Stimulated activated CD8-positive, alpha-beta memory T cell treated with anti-CD3 and anti-CD28 coated beads, Interleukin-2, amount 100 ng/mL, for 1 hour (primary cell): Measurements from ENCODE around the gene MAP2K2.
"Not testable (repeated sequence)": the region's sequence is repeated elsewhere in the genome, so short reads cannot be mapped to it uniquely, and the experiment has no call there.

Experiments
- DNase-seq, 2 donors: peaks; one replicate each; pipeline ENCODE4 v3.0.0-alpha.2; 2020; ENCODE audit warnings: low read depth in 2 of 2

Gene MAP2K2

DNA sequence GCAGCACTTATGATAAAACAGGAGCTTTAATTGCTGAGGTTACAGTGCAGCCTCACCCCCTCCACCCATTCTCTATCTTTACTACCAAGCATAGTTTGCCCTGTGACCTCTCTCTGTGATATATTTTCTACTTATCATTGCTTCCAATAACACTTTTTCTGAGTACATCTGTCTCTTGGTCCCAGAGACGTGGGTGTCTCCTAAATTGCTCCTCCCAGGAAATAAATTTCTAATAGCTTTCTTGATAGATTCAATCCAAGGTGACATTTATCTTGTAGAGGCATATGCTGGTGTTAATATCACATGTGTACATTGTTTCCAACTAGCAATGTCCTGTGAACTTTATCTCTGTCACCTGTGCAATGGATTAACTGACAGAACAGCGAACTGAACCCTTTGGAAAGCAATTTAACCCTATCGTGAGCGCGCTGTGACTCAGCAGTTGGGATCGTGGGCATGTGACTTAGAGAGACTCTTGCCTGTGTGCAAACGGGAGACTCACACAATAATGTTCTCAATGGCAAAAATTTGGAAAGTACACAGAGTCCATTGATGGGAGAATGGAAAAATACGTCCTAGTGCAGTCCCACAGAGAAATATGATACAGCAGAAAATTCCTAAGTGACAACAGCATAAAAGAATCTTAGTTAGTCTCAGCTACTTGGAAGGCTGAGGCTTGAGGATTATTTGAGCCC lies 7.0 kb upstream of the MAP2K2 start:
- DNase-seq: no peak

DNA sequence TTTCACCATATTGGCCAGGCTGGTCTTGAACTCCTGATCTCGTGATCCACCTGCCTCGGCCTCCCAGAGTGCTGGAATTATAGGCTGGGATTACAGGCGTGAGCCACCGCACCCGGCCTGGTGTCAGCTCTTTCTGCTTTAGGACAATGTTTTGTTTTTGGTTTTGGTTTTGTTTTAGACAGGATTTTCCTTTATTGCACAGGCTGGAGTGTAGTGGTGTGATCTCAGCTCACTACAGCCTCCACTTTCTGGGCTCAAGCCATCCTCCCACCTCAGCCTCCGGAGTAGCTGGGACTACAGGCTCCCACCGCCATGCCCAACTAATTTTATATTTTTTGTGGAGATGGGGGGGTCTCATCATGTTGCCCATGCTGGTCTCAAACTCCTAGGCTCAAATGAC lies 5.1 kb upstream of the MAP2K2 start:
- not testable (repeated sequence) for DNase-seq

DNA sequence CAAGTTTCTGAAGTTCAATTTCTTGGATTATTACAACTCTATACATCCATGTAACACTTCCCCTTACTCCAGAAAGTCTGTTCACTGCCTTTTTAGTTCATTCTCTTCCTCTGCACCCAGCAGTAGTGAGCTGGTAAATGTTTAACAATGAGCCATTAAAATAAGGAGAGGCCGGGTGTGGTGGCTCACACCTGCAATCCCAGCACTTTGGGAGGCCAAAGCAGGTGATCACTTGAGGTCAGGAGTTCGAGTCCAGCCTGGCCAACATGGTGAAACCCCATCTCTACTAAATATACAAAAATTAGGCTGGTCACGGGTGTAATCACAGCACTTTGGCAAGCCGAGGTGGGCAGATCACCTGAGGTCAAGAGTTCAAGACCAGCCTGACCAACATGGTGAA lies 3.4 kb upstream of the MAP2K2 start:
- DNase-seq: not testable (repeated sequence)

DNA sequence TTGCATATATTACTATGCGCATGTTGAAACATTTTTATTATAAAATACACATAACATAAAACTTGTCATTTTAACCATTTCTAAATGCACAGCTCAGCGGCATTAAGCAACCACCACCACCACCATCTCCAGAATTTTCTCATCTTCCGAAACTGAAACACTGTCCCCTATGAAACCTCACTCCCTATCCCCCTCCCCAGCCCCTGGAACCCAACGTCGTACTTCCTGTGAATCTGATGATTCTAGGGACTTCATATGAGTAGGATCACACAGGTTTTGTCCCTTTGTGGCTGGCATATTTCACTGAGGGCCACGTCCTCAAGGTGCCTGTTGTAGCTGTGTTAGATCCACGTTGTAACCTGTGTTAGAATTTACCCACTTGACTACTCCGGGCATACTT lies 716 bp upstream of the MAP2K2 start:
- DNase-seq: no peak

DNA sequence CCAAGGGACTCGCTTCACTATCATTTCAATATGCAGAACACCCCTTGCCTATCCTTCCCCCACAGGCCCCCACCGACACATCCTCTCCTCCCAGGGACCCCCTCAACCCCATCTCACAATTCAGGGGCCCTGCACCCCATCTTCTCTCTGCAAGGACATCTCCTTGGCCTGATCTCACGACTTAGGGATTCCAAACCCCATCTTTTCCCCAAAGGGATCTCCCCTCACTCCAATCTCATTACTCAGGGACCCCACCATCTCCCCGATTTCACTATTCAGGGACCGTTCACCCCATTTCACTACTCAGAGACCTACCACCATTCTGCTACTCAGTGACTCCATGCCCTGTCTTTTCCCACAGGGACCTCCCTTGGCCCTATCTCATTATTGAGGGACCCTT lies 1.4 kb downstream of the MAP2K2 start:
- DNase-seq: no peak

DNA sequence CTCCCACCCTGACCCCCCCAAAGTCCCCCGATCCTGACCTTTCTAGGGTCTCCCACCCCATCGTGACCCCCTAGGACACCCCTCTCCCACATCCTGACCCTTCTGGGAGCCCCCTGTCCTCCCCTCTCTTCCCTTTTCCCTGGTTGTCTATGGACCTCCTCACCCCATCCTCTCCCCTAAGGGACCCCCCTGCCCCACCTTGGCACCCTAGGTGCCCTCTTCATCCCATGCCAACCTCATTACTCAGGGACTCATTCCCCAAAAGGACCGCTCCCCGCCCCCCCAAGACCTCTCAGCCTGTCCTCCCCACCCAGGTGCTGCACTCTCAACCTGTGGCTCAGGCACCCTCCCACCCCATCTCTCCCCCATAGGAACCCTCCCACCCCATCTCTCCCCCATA lies 2.1 kb downstream of the MAP2K2 start:
- no peak for DNase-seq

DNA sequence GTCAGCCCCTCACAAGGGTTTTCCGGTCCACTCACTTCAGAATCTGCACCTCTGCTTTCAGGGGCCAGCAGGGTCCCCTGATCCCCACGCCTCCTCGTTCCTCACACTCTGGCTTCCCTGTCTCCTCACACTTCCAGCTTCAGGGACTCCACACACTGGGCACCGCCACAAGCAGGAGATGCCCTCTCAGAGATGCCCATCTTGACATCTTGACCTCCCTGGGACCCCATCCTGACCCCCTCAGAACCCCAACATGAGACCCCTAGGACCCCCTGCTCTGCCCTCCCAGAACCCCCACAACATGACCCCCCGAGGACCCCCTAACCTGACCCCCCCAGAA lies 2.7 kb downstream of the MAP2K2 start:
- DNase-seq: no peak

DNA sequence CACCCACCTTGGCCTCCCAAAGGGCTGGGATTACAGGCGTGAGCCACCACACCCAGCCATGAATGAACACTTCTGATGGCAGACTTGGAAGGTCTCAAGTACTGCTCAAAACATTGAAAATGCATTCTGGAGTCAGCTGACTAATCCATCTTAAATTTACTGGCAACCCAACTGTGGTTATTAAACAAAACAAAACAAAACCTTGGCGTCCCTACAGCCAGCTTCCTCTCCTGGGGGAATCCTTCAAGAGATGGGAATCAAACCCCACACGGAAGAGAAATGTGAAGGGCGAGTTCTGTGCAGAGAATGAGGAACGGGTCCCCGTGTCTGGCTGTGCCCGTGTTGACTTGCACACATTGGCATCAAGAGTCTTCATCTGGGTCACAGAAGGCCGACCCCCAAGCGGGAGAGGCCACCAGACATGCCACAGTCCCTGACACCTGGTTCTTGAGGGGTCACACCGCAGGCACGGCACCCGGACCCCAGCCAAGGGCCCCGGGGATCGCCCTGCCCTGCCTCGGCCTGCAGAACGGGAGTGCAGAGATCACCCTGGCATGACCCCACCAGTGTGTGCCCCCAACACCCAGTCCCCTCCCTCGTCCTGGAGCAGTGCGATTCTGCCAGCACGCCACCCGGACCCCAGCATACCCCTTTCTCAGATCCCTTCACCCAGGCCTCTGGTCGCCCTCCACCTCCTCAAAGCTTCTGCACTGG lies 3.2 kb downstream of the MAP2K2 start:
- DNase-seq: no peak

DNA sequence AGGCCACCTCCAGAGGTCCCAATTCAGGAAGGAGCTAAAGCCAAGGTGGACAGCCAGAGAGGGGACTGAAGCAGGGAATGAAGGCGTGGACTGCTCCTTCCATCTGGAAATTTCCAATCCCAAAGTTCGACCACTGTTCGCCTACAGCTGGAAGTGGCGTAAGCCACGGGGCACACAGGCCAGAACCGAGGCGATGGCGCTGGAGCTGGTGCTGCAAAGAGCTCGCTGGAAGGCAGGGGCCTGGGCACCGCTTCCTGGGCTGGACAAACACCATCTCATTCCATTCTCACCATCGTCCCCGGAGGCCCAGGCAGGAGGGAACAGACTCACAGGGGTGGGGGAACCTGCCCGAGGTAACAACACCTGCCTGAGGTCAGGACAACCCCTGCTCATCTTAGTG lies 4.2 kb downstream of the MAP2K2 start:
- DNase-seq: no peak

DNA sequence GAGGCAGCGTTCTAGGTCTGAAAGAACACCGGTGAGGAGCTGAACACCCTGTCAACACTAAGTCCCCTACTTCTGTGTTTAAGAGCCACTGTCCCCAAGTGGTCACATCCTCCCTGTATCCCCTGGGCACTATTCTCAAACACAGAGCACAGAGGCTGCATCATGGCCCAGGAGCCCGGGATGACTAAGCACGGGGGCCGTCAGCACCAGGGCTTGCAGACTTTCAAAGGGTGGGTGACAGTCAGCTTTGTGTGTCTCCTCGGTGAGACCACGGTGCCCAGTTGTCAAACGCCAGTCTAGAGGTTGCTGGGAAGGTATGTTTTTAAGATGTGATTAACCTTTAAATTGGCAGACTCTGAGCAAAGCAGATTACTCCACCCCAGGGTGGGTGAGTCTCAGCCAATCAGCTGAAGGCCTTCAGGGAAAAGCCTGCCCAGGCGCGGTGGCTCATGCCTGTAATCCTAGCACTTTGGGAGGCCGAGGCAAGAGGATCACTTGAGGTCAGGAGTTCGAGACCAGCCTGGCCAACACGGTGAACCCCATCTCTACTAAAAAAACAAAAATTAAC lies 8.0 kb downstream of the MAP2K2 start:
- DNase-seq: no peak

DNA sequence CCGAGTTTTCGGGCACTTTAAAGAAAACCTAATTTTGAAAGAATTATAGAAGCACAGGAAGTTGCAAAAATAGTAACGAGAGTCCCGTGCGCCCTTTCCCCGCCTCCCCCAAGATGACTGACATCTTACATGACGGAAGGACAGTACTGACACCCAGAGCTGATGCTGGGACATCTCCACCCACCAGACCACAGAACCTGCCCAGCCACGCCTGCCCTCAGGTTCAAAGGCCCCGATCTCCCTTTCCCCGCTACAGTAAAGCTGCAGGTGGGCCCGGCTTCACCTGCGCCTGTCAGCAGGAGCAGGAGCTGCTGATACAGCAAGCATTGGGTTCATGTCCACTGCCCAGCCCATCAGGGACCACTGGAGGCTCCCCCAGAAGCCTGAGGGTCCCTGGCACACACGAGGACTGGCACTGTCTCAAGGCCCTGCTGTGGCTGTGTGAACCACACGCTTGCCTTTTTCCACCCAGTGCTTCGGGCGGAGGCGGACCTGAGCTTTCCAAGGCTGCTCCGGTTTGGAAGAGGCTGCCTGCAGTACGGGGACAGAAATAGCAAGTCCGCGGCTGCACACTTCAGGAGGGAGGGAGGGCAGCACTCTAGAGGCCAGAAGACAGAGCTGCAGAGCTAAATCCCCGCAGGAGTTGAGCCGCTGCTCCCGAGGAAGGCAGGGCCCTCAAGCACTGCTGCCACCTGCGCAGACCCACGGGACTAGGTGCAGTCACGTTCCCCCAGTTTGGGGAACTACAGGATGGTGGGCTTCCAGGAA lies 8.7 kb downstream of the MAP2K2 start:
- peak; percentile 34 to 43 for DNase-seq

DNA sequence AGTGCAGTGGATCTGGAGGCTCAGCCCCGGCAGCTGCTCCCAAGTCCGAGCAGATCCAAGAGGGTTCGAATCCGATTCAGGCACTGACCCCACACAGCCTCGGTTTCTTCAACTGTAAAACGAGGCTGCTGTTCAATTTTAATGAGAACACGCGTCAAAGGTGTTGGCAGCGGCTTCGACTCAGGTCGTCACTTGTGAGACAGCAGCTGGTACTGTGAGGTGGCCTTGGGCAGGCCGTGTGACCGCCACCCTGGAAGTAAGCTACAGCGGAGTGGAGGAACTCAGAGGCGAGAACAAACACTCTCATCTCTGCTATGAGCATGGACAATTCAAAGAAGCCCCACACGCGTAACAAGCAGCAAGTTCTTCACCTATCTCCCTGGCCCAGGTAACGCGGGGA lies 9.7 kb downstream of the MAP2K2 start:
- no peak for DNase-seq

DNA sequence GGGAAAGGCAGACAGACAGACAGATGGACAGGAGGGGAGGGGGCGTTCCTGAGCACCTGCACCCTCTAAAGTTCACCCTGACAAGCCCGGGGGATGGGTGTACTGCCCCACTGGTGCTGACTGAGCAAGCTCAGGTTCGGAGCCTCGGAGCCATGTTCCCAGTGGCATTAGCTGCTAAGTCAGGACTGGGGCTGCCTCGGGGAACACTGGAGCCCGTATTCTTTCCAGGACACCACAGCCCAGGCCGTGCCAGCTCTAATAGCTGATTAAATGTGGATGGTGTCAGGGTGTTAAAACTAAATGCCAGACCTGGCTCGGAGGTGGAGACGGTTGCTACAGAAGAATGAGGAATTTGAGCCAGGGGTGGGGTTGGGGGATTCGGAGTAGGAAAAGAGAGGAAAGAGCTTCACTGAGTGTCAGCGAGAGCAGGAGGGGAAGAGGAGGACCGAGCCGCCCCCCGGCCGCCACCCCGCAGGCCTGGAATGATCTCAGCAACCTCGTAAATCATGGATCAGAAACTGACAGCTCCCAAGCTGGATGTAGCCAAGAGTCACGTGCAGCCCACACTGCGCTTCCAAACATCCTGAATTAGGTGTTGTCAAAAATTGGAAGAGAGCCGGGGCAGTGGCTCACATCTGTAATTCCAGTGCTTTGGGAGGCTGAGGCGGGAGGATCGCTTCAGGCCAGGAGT lies 10.4 kb downstream of the MAP2K2 start:
- DNase-seq: no peak

DNA sequence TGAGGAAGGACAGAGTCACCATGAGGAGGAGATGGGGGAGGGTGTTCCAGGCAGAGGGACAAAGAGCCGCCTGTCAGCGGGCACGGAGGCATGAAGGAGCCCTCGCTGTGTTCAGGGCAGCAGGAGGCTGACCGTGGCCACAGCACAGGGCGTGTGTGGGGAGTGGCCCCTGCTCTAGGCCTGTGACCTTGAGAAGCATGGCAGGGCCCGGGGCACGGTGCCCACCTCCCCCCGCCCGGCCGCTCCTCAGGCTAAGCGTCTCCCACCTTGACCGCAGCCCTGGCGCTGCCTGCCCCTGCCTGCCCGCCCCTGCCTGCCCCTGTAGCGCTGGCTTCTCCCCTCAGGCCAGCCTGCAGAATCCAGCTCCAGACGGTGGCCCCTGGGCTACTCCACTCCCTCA lies 11.6 kb downstream of the MAP2K2 start:
- no peak for DNase-seq

DNA sequence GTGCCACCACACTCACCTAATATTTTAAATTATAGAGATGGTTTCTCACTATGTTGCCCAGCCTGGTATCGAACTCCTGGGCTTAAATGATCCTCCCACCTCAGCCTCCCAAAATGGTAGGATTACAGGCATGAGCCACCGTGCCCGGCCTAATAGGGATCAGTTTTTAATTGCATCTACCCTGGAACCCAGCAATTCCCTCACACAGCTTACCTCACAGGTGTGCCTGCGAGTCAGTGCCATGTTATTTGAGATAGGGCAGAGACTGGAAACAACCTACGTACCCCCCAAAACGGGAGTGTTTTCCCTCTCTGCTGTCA lies 14.3 kb downstream of the MAP2K2 start:
- DNase-seq: no peak

DNA sequence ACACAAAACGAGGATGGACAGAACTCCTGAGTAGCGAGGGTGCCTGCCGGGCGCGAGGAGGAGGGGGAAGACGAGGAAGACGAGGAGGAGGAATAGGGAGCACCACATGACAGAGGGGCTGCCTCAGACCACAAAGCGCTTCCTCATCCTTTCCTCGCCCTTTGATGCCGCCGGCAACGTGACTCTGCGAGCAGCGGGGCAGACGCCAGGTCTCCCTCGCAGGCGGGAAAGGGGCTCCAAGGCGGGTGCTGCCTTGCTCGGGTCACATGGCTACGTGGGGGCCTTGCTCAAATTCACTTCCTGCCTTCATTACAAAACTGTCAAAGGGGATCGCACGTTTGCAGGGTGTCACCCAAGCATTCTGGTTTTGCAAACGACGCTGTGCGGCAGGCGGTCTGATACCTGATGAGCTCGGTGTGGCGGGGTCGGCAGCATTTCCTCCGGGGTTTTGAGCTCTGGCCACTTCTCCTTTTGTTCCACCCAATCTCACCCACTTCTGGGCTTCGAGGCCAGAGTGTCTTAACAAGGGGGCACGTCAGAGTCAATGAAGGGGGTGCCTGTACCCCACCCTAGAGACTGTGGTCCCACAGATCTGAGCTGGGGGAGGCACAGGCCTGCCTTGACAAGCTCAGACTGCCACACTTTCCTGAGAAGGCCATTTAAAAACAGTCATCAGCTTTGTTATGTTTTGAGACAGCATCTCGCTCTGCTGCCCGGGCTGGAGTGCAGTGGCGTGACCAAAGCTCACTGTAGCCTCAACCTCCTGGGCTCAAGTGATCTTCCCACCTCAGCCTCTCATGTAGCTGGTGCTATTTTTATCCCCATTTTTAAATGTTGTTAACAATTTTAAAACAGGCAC lies 14.9 kb downstream of the MAP2K2 start:
- DNase-seq: peak; percentile 55 to 66

DNA sequence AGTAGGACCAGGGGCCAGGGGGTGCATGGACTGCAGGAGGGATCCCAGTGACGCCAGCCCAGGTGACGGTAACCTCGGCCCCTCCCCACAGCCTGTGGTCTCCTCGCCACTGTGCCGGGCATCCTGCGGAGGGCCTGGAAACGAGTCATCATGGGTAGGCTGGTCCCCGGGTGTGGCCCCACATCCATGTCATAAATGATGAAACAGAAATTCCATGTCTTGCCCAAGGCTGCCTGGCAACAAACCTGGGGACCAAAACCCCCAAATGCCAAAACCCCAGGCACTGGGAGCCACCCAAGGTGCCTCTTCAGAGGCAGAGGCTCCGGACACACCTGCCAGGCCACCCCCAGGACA lies 20.9 kb downstream of the MAP2K2 start:
- no peak for DNase-seq

DNA sequence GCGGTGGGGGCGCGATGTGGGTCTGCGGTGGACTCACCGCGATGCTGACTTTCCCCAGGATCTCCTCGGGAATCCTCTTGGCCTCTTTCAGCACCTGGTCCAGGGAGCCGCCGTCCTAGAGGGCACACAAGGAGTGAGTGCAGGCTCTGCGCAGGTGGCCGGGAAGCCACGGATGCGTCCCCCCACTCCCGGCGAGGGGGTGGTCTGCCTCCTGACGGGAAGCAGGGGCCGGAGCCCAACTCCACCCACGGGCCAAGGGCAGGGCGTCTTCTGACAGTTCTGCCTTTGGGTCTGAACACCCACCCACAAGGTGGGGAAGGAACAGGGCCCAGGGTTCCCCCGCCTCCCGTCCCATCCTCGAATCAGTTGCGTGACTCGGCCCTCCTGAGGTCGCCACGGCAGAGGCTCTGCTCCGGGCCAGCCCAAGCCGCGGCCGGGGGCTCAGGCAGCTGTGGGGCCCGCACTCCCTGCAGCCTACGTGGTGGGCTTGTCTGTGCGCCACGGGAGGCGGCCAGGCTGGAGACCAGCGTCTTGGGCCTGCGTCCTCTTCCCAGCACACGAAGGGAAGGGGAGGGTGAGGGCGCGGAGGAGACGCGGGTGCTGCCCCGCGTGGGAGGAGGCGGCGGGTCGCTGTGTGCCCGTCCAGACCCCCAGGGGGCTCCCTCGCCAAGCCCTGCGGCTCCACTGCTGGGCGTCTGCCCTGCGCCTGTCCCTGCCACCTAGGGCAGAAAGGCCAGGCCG lies 21.4 kb downstream of the MAP2K2 start:
- DNase-seq: no peak

DNA sequence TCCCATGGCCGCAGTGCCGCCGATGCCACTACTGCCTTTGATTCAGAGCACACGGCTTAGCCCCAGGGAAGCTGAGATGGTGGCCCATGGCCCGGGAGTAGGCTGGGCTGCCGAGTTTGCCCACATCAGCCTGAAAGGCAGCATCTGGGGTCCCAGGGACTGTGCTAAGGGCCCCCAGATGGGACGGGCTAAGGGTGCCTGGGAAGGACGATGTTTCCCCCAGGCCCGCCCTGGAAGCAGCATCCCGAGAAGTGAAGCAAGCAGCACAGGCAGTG lies 22.5 kb downstream of the MAP2K2 start:
- DNase-seq: no peak

DNA sequence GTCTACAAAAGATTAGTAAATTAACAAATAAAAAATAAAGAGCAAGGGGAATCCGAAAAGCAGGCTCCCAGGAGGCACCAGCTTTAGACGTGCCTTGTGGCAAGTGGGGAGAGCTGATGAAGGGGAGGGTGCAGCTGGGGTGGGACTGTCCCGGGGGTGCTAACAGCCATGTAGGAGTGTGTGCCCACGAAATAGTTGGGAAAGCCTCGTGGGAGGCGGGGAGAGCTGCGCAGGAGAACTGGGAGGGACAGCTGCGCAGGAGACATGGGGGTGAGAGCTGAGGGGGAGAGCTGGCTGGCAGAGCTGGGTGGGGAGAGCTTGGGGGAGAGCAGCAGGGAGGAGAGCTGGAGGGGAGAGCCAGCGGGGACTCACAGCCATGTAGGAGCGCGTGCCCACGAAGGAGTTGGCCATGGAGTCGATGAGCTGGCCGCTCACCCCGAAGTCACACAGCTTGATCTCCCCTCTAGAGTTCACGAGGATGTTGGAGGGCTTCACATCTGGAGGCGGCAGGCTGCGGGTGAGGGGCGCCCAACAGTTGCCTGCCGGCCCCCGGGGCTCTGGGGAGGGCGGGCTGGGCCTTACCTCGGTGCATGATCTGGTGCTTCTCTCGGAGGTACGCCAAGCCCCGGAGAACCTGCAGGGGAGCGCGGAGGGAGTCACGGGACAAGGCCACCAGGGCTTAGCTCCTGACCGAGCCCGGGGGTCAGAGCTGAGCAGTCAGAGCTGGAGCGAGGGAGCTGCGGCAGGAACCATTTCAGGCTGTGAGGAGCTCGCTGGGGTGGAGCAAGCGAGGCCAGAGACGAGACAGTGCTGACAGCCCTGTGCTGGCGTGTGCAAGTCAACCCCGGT lies 23.1 kb downstream of the MAP2K2 start:
- no peak for DNase-seq
